Measurements from ENCODE around the gene COL2A1.

COL2A1 gene

DNA sequence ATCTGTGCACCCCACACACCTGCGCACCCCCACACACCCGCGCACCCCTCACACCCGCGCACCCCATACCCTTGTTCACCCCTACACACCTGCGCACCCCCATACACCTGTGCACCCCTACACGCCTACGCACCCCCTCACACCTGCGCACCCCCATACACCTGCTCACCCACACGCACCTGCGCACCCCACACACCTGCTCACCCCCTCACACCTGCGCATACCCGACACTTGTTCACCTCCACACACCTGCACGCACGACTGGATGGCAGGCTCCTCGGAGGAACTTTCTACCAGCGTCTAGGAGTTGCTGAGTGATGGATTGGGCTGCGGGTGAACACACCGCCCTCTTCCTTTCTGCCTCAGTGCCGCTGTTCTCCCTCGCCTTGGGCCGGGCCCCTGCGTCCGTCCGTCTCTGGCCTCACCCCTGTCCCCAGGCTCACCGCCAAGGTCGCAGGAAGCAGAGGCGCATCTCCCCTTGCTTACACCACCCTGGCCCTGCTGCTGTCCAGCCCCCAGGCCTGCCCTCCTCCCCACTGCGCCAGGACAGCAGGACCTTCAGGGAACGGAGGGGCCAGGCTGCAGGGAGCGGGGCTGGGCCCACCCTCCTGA is 61.6 kb downstream of the COL2A1 start:
- no peak for ATAC-seq

DNA sequence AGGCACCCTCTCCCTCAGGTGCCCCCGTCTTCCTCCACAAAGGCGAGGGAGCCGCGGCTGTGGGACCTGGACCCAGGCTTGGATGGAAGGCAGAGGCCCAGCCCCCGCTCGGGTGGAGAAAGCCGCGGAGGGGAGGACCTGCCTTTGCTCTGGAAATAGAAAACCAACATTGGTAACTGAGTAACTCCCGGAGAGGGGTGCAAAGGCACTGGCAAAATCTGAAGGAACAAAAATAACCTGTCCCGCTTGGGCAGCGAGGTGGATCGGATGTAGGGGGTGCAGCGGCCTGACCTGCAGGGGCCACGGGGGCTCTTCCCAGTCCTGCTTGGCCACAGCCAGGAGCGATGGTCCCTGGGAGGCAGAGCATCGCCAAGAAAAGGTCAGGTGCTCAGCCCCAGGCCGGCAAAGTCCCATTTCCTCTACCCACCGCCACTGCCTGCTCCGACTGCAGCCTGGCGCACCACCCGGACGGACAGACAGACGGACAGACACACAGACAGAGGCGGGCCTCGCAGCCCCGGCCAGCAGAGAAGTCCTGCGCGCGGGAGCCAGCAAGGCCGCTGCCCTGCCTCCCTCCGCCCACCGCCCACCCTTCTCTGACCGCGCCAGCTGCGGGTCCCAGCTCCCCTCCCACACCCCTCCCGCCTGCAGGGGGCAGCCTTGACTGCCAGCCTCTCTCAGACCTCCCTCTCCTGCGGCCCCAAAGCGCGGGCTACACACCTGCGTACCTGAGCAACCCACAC is 62.2 kb downstream of the COL2A1 start:
- ATAC-seq = peak; percentile 51
- no peak for TF ChIP-seq TCF4 (CRISPR knock-in tag; IDR thresholded peaks at IDR 0.05; ENCODE audit: borderline replicate concordance)
- no peak for TF ChIP-seq POU6F1 (CRISPR knock-in tag; IDR thresholded peaks at IDR 0.05; ENCODE audit: borderline replicate concordance, low read depth)
- no peak for TF ChIP-seq ZNF8 (CRISPR knock-in tag; IDR thresholded peaks at IDR 0.05)
- TF ChIP-seq ZNF565 (CRISPR knock-in tag; conservative IDR thresholded peaks at IDR 0.05; ENCODE audit: low read depth) = no peak
- TF ChIP-seq PATZ1 (CRISPR knock-in tag; IDR thresholded peaks at IDR 0.05; ENCODE audit: borderline replicate concordance) = no peak
- TF ChIP-seq ISL1 (CRISPR knock-in tag; IDR thresholded peaks at IDR 0.05) = no peak
- TF ChIP-seq BACH2 (CRISPR knock-in tag; IDR thresholded peaks at IDR 0.05; ENCODE audit: borderline replicate concordance) = no peak
- no peak for TF ChIP-seq GLIS3 (CRISPR knock-in tag; IDR thresholded peaks at IDR 0.05)

More for the DNA sequence above, 61.6 kb downstream of the COL2A1 start:
- no peak for TF ChIP-seq RARB (CRISPR knock-in tag; IDR thresholded peaks at IDR 0.05)
- no peak for TF ChIP-seq ZFP30 (CRISPR knock-in tag; IDR thresholded peaks at IDR 0.05)
- TF ChIP-seq TCF4 (CRISPR knock-in tag; IDR thresholded peaks at IDR 0.05; ENCODE audit: borderline replicate concordance) = no peak
- no peak for TF ChIP-seq BACH2 (CRISPR knock-in tag; IDR thresholded peaks at IDR 0.05; ENCODE audit: borderline replicate concordance)
- no peak for TF ChIP-seq ZNF70 (CRISPR knock-in tag; IDR thresholded peaks at IDR 0.05)
- no peak for TF ChIP-seq ZFP3 (CRISPR knock-in tag; IDR thresholded peaks at IDR 0.05)
- no peak for TF ChIP-seq ZC3H10 (CRISPR knock-in tag; IDR thresholded peaks at IDR 0.05)
- no peak for TF ChIP-seq CREB5 (CRISPR knock-in tag; IDR thresholded peaks at IDR 0.05; ENCODE audit: low read depth)
- TF ChIP-seq GLIS3 (CRISPR knock-in tag; IDR thresholded peaks at IDR 0.05) = no peak
- TF ChIP-seq, protein P1, sequence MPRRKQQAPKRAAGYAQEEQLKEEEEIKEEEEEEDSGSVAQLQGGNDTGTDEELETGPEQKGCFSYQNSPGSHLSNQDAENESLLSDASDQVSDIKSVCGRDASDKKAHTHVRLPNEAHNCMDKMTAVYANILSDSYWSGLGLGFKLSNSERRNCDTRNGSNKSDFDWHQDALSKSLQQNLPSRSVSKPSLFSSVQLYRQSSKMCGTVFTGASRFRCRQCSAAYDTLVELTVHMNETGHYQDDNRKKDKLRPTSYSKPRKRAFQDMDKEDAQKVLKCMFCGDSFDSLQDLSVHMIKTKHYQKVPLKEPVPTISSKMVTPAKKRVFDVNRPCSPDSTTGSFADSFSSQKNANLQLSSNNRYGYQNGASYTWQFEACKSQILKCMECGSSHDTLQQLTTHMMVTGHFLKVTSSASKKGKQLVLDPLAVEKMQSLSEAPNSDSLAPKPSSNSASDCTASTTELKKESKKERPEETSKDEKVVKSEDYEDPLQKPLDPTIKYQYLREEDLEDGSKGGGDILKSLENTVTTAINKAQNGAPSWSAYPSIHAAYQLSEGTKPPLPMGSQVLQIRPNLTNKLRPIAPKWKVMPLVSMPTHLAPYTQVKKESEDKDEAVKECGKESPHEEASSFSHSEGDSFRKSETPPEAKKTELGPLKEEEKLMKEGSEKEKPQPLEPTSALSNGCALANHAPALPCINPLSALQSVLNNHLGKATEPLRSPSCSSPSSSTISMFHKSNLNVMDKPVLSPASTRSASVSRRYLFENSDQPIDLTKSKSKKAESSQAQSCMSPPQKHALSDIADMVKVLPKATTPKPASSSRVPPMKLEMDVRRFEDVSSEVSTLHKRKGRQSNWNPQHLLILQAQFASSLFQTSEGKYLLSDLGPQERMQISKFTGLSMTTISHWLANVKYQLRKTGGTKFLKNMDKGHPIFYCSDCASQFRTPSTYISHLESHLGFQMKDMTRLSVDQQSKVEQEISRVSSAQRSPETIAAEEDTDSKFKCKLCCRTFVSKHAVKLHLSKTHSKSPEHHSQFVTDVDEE (CRISPR knock-in tag; IDR thresholded peaks at IDR 0.05) = no peak
- TF ChIP-seq PATZ1 (CRISPR knock-in tag; IDR thresholded peaks at IDR 0.05; ENCODE audit: borderline replicate concordance) = no peak
- no peak for TF ChIP-seq CSDC2 (CRISPR knock-in tag; IDR thresholded peaks at IDR 0.05)
- TF ChIP-seq PPARA (CRISPR knock-in tag; IDR thresholded peaks at IDR 0.05; ENCODE audit: borderline replicate concordance) = no peak
- no peak for TF ChIP-seq ZNF8 (CRISPR knock-in tag; IDR thresholded peaks at IDR 0.05)
- TF ChIP-seq OSR1 (CRISPR knock-in tag; IDR thresholded peaks at IDR 0.05) = no peak
- no peak for TF ChIP-seq ZNF565 (CRISPR knock-in tag; conservative IDR thresholded peaks at IDR 0.05; ENCODE audit: low read depth)
- no peak for TF ChIP-seq ESRRG (CRISPR knock-in tag; IDR thresholded peaks at IDR 0.05)
- TF ChIP-seq SNAI2 (CRISPR knock-in tag; IDR thresholded peaks at IDR 0.05) = no peak
